Upper lobe of right lung (tissue), 1 donor: Measurements from ENCODE around the gene ZNF605. TPM values are rescaled to one million over a fixed set of nuclear protein-coding genes. Genes with fewer than 3 reads are reported as not detected.
A peak's percentile ranks its signal among the peaks of the same experiment; 100 is the strongest.
"Not testable (repeated sequence)": the region's sequence is repeated elsewhere in the genome, so short reads cannot be mapped to it uniquely, and the experiment has no call there.

Experiments
- ATAC-seq: fragments of 200-7000 bp; cut with Tn5 transposase; one replicate; pipeline ENCODE4 v1.9.1; 2020; ENCODE audit warnings: mild to moderate bottlenecking, moderate library complexity
- DNase-seq: peaks from one replicate; pipeline ENCODE4 v3.0.0-alpha.2; 2020
- H3K27ac ChIP-seq: fragments of 200-600 bp; one replicate; pipeline ENCODE4 v1.8.0; 2022
- H3K27me3 ChIP-seq: fragments of 200-600 bp; one replicate; pipeline ENCODE4 v1.8.0; 2022; ENCODE audit warnings: mild to moderate bottlenecking
- H3K36me3 ChIP-seq: fragments of 200-600 bp; one replicate; pipeline ENCODE4 v1.8.0; 2022
- H3K4me1 ChIP-seq: fragments of 200-600 bp; one replicate; pipeline ENCODE4 v1.8.0; 2022
- H3K4me3 ChIP-seq: fragments of 200-600 bp; one replicate; pipeline ENCODE4 v1.8.0; 2022; ENCODE audit warnings: mild to moderate bottlenecking
- H3K9me3 ChIP-seq: fragments of 200-600 bp; one replicate; pipeline ENCODE4 v1.8.0; 2022
- CTCF ChIP-seq: fragments of 200-600 bp; IDR thresholded peaks from one replicate; pipeline ENCODE4 v1.8.0; 2022; ENCODE audit warnings: antibody characterized with exemption
- intact Hi-C: fragments of 100-400 bp; cut with DNase I; formaldehyde crosslinking; loops from one replicate; pipeline ENCODE4 v1.11.0; 2022
- total RNA-seq: library from RNA; stranded (reverse); fragmentation: NEBNext Ultra II Directional; extraction: Animal tissue kit (Norgen Biotek cat#: 25700); gene quantifications from one replicate; pipeline ENCODE4 v1.2.1, GENCODE V29; 2021
- donor health status: DM: no; HTN: yes; CAD: no; lungs with severe emphysema.

The ZNF605 gene
- total RNA-seq, 1 donor from 2014 or later = 13.4 TPM

GRCh38 chr12:132922676-132923075, 33.4 kb downstream of the ZNF605 start:
- Histone ChIP-seq H3K27ac (no peak overlapping the region), H3K36me3 (no peaks in the 10 kb centered on the region), H3K4me3 (no peak overlapping the region), H3K4me1 (no peaks in the 10 kb centered on the region), H3K27me3 (no peaks in the 10 kb centered on the region), H3K9me3 (peaks cover 95% of the 10 kb centered on the region)
- TF ChIP-seq CTCF = no peak
- intact Hi-C loops = no loop called here
- no peak for ATAC-seq
- no peak for DNase-seq

GRCh38 chr12:132921685-132922084, 34.4 kb downstream of the ZNF605 start:
- Histone ChIP-seq H3K27me3 (no peaks in the 10 kb centered on the region), H3K36me3 (no peaks in the 10 kb centered on the region), H3K27ac (no peak overlapping the region), H3K4me3 (no peak overlapping the region), H3K4me1 (no peaks in the 10 kb centered on the region), H3K9me3 (peaks cover 92% of the 10 kb centered on the region)
- intact Hi-C loops = no loop called here
- TF ChIP-seq CTCF = no peak
- no peak for DNase-seq
- no peak for ATAC-seq

GRCh38 chr12:132918680-132919079, 37.4 kb downstream of the ZNF605 start:
- no peak for ATAC-seq
- H3K9me3 ChIP-seq = peaks cover 90% of the 10 kb centered on the region
- no peak for DNase-seq

GRCh38 chr12:132909030-132909368, 47.1 kb downstream of the ZNF605 start:
- H3K9me3 ChIP-seq = peaks cover 9% of the 10 kb centered on the region
- H3K4me3 ChIP-seq = peak overlapping the region; percentile 64
- H3K4me1 ChIP-seq = peaks cover 3% of the 10 kb centered on the region
- ATAC-seq = peak; percentile 2
- DNase-seq = no peak
- intact Hi-C loops = no loop called here
- H3K27ac ChIP-seq = peak overlapping the region; percentile 74
- no peaks in the 10 kb centered on the region for H3K36me3 ChIP-seq
- H3K27me3 ChIP-seq = peaks cover 12% of the 10 kb centered on the region
- no peak for TF ChIP-seq CTCF

More at GRCh38 chr12:132918680-132919079, 37.4 kb downstream of the ZNF605 start:
- Histone ChIP-seq H3K27ac (no peak overlapping the region), H3K27me3 (no peaks in the 10 kb centered on the region), H3K36me3 (no peaks in the 10 kb centered on the region), H3K4me1 (no peaks in the 10 kb centered on the region), H3K4me3 (no peak overlapping the region)
- intact Hi-C loops = no loop called here
- no peak for TF ChIP-seq CTCF

- H3K4me1 ChIP-seq = peaks cover 3% of the 10 kb centered on the region
- peaks cover 3% of the 10 kb centered on the region for H3K9me3 ChIP-seq
- H3K36me3 ChIP-seq = no peaks in the 10 kb centered on the region
- ATAC-seq (peak; percentile 96), DNase-seq (peak; percentile 95)
- TF ChIP-seq CTCF = no peak
- peaks cover 12% of the 10 kb centered on the region for H3K27me3 ChIP-seq
- H3K4me3 ChIP-seq = peak overlapping the region; percentile 64
- intact Hi-C loops = no loop called here
- H3K27ac ChIP-seq = peak overlapping the region; percentile 74
Observed at GRCh38 chr12:132908145-132909029, 47.7 kb downstream of the ZNF605 start.

- H3K27ac ChIP-seq = peak overlapping the region; percentile 74
- H3K4me1 ChIP-seq, DNase-seq, ATAC-seq, H3K9me3 ChIP-seq, intact Hi-C loops, H3K36me3 ChIP-seq: not testable (repeated sequence)
- peaks cover 12% of the 10 kb centered on the region for H3K27me3 ChIP-seq
- peak overlapping the region; percentile 64 for H3K4me3 ChIP-seq
Observed at GRCh38 chr12:132907789-132908144, 48.3 kb downstream of the ZNF605 start.
